ENCODE results near the gene TEDC2. TPM values are rescaled to one million over a fixed set of nuclear protein-coding genes. Genes with fewer than 3 reads are reported as not detected.

Gene TEDC2
- total RNA-seq, 4 donors from 2014 or later = 1.8 to 7.0 TPM; not detected in 2

GRCh38 chr16:2460391-2460713, 443 bp downstream of the TEDC2 start:
- intact Hi-C loops (cut with DNase I; ENCODE audit: low total_unique reads) = no loop called here
- Histone ChIP-seq H3K27me3 (no peaks in the 10 kb centered on the region), H3K27ac (no peak overlapping the region), H3K36me3 (no peaks in the 10 kb centered on the region), H3K9me3 (no peaks in the 10 kb centered on the region), H3K4me3 (peak overlapping the region; percentile 46 to 56), H3K4me1 (peaks cover 0 to 6% of the 10 kb centered on the region in 2 donors)
- no peak for DNase-seq
- no peak for TF ChIP-seq POLR2A (IDR thresholded peaks at IDR 0.05)
- no peak for TF ChIP-seq CTCF (IDR thresholded peaks at IDR 0.05)

GRCh38 chr16:2460916-2461315, 1.0 kb downstream of the TEDC2 start:
- no peaks in the 10 kb centered on the region for H3K9me3 ChIP-seq
- intact Hi-C loops (cut with DNase I; ENCODE audit: low total_unique reads) = no loop called here
- no peaks in the 10 kb centered on the region for H3K36me3 ChIP-seq
- H3K27me3 ChIP-seq = no peaks in the 10 kb centered on the region
- no peak overlapping the region for H3K27ac ChIP-seq
- H3K4me1 ChIP-seq = peaks cover 0 to 6% of the 10 kb centered on the region in 2 donors
- no peak for TF ChIP-seq POLR2A (IDR thresholded peaks at IDR 0.05)
- TF ChIP-seq CTCF (IDR thresholded peaks at IDR 0.05) = no peak
- no peak overlapping the region for H3K4me3 ChIP-seq
- DNase-seq = no peak

- Histone ChIP-seq H3K27ac (no peak overlapping the region), H3K4me3 (no peak overlapping the region), H3K36me3 (no peaks in the 10 kb centered on the region), H3K27me3 (no peaks in the 10 kb centered on the region), H3K9me3 (no peaks in the 10 kb centered on the region), H3K4me1 (peaks cover 0 to 6% of the 10 kb centered on the region in 2 donors)
- intact Hi-C loops (cut with DNase I; ENCODE audit: low total_unique reads) = no loop called here
- TF ChIP-seq CTCF (IDR thresholded peaks at IDR 0.05) (no peak), POLR2A (IDR thresholded peaks at IDR 0.05) (no peak)
- no peak for DNase-seq
Observed at GRCh38 chr16:2462031-2462866, 2.3 kb downstream of the TEDC2 start.

- Histone ChIP-seq H3K27ac (no peak overlapping the region), H3K36me3 (no peaks in the 10 kb centered on the region), H3K4me1 (peaks cover 0 to 6% of the 10 kb centered on the region in 2 donors), H3K27me3 (peaks cover 4 to 5% of the 10 kb centered on the region in 2 donors), H3K9me3 (no peaks in the 10 kb centered on the region), H3K4me3 (no peak overlapping the region)
- TF ChIP-seq POLR2A (IDR thresholded peaks at IDR 0.05) = no peak
- TF ChIP-seq CTCF (IDR thresholded peaks at IDR 0.05) = no peak
- DNase-seq = no peak
- intact Hi-C loops (cut with DNase I; ENCODE audit: low total_unique reads) = no loop called here
Observed at GRCh38 chr16:2464333-2464732, 4.4 kb downstream of the TEDC2 start.

GRCh38 chr16:2465653-2466415, 5.9 kb downstream of the TEDC2 start:
- peaks cover 4 to 15% of the 10 kb centered on the region in 2 donors for H3K27me3 ChIP-seq
- no peak for TF ChIP-seq POLR2A (IDR thresholded peaks at IDR 0.05)
- TF ChIP-seq CTCF (IDR thresholded peaks at IDR 0.05) = no peak
- H3K27ac ChIP-seq = no peak overlapping the region
- peaks cover 0 to under 1% of the 10 kb centered on the region in 2 donors for H3K4me1 ChIP-seq
- H3K4me3 ChIP-seq = no peak overlapping the region
- no peaks in the 10 kb centered on the region for H3K36me3 ChIP-seq
- DNase-seq = no peak
- intact Hi-C loops (cut with DNase I; ENCODE audit: low total_unique reads) = no loop called here
- no peaks in the 10 kb centered on the region for H3K9me3 ChIP-seq

All from uterus (tissue), 4 donors.